ENCODE measurements around the gene NPSR1.

DNA sequence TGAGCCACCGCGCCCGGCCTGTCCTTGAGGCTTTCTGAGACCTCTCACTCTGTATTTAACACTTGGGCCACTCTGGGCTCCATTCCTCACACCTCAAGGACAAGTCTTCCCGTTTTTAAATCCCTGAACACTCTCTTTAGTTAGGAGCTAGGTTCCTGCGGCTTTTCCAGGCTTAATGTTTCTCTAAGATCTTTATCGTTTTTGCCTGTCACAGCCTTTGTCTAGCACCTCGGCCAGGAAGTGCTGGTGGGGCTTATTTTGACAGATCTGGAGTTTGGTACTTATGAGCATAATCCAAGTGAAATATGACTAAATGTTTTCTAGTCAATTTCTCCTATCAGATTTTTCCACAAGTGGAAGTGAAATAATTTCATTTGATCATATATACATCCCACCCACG, 192.7 kb downstream of the NPSR1 start:
- TF ChIP-seq, protein P1, sequence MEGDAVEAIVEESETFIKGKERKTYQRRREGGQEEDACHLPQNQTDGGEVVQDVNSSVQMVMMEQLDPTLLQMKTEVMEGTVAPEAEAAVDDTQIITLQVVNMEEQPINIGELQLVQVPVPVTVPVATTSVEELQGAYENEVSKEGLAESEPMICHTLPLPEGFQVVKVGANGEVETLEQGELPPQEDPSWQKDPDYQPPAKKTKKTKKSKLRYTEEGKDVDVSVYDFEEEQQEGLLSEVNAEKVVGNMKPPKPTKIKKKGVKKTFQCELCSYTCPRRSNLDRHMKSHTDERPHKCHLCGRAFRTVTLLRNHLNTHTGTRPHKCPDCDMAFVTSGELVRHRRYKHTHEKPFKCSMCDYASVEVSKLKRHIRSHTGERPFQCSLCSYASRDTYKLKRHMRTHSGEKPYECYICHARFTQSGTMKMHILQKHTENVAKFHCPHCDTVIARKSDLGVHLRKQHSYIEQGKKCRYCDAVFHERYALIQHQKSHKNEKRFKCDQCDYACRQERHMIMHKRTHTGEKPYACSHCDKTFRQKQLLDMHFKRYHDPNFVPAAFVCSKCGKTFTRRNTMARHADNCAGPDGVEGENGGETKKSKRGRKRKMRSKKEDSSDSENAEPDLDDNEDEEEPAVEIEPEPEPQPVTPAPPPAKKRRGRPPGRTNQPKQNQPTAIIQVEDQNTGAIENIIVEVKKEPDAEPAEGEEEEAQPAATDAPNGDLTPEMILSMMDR (IDR thresholded peaks at IDR 0.05; ENCODE audit: low read depth, low read length) = no peak
- TF ChIP-seq MYC (IDR thresholded peaks at IDR 0.05; ENCODE audit: low read depth, low read length) (no peak), POLR2A (IDR thresholded peaks at IDR 0.05; ENCODE audit: extremely low read depth, insufficient read length) (no peak)
